Panc1 (cell line): ENCODE measurements around the gene LIN9.

Experiments used
- CTCF ChIP-seq: fragments of 450-650 bp; IDR thresholded peaks from 2 replicates; pipeline ENCODE4 v1.5.1; 2017; ENCODE audit warnings: mild to moderate bottlenecking
- POLR2AphosphoS5 ChIP-seq: IDR thresholded peaks from 2 replicates; pipeline ENCODE4 v1.6.1; 2012; ENCODE audit warnings: mild to moderate bottlenecking, low read depth, low read length, moderate library complexity

DNA sequence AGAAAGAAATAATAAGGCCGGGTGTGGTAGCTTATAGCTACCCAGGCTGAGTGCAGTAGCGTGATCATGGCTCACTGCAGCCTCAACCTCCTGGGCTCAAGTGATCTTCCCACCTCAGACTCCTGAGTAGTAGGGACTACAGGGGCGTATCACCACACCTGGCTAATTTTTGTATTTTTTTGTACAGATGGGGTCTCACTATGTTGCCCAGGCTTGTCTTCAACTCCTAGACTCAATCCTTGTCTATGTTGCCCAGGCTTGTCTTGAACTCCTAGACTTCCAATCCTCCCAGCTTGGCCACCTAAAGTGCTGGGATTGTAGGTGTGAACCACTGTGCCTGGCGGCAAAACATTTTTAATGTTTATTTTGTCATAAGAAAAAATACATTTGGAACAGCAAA lies 55.0 kb downstream of the LIN9 start:
- TF ChIP-seq CTCF (no peak), POLR2AphosphoS5 (no peak)
